Activated T-cell treated with anti-CD3 and anti-CD28 coated beads, Interleukin-2, amount 50 U/mL, for 1 hour (primary cell): ENCODE results near the gene GALNT17.

ENCODE experiments used
- DNase-seq: peaks from one replicate; pipeline ENCODE4 v3.0.0-alpha.2; 2020

GALNT17 gene

GRCh38 chr7:71345117-71345884 is 213.4 kb downstream of the GALNT17 start:
- no peak for DNase-seq

DNA sequence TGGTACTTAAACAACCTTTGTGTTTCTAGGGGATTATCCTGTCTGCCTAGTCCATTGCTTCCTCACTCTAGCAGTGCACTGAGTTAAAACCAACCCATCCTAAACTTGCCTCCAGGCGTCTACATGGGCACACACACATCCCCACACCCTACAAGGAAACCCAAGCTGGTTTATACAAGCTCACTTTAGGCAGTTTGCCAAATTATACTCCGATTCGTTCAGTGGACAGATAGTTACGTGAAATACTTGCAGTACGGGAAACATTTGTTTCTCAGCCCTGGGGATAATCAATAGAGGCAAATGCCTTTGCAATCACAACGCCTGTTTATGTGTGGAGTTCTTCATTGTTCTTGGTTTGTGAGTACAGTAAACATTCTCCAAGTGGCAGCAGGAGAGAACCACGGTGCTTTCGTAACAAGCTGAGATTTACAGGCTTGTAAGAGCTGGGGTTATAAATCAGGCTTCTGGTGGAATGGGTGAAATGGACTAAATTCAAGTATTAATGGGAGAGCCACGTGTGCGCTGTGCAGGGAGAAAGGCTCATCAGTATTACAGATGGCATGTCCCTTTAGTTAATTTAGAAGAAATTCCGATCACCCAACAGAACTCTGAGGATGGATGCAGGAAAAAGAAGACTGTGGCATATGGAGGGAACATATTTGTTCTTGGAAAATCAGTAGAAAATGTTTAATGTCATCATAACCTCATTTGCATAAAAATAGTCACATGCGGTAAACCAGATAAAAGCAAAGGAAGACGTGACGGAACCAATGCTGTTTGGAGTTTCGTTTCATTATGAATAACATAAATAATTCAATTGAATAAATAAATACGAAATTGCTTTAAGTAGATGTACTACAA is 217.1 kb downstream of the GALNT17 start:
- DNase-seq: no peak

DNA sequence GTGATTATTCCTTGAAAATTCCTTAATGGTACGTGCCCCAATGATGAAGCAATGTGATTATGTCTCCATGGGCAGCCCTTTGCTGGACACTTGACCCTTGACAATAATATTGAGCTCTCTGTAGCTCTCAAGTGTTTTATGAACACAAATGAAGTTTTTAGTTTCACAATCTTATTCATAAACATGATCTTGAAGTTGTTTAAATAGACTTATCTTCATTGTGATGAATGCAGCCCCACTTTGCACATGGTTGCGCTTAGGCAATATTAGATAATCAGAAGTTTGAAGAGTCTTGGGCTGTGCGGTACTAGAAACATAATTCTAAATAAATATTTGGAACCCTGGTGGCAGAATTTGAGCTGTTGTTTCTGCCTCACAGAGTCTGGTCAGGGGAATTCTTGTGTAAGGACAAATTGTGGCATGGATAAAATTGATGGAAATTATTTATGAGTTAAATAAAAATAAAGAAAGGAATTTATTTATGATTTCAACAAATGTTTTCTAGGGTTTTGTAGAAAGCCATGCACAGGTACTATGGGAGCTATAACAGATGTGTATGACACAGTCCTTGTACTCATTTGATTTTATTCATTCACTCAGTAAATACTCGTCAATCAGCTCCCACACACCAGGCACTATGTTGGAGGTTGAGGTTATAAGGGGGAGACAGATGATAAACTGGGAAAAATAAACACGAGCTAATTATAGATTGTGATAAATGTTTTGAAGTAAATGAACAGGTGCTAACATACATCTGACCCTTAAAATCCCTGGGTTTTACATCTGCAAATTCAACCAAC is 217.9 kb downstream of the GALNT17 start:
- no peak for DNase-seq

DNA sequence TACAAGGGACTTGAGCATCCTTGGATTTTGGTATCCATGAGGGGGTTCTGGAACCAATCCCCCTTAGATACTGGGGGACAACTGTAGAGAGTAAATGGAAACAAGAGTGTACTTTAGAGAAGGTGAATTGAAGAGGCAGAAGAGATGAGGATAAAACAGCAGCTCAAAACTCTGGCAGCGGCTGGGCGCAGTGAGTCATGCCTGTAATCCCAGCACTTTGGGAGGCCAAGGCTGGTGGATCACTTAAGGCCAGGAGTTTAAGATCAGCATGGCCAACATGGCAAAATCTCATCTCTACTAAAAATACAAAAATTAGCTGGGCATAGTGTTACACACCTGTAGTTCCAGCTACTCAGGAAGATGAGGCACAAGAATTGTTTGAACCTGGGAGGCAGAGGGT is 218.7 kb downstream of the GALNT17 start:
- no peak for DNase-seq

GRCh38 chr7:71354716-71355115 is 222.8 kb downstream of the GALNT17 start:
- no peak for DNase-seq

DNA sequence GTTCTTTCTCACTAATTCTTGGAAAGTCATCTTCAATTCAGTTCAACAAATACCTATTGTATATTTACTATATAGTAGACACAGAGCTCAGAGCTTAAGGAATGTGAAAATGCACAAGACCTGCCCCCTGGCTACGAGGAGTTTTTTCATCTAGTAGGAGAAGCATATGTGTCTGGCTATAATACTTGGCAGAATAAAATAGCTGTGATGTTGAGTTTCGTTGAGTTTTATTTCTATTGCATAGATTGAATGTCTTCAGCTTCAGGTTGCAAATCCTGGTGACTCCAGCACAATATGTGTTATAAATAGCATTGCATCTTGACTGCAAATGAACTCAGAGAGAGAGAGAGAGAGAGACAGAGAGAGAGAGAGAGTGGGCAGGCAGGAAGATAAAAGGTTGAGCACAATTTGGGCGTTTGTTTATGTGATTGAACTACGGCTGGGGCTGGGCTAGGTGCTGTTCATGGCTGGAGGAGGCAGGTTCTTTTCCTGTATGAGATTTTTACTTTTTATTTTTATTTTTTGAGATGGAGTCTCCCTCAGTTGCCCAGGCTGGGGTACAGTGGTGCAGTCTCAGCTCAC is 229.6 kb downstream of the GALNT17 start:
- DNase-seq: no peak

DNA sequence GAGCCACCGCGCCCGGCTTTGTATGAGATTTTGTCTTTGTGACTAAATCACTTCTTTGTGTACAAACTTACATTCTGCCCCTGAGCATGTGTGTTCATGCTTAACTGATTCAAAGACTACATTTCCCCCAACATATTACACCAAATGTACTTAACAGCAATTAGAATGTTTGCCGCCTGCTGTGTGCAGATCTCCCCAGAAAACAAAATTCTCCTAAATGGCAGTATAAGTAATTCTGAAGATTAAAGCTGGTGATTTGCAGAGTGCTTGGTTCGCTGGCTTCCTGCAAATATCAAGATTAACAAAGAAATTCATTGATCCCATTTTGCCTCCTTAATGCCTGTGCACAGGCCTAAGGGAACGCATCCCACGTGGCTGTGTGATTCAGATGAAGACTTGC is 230.3 kb downstream of the GALNT17 start:
- DNase-seq: no peak

DNA sequence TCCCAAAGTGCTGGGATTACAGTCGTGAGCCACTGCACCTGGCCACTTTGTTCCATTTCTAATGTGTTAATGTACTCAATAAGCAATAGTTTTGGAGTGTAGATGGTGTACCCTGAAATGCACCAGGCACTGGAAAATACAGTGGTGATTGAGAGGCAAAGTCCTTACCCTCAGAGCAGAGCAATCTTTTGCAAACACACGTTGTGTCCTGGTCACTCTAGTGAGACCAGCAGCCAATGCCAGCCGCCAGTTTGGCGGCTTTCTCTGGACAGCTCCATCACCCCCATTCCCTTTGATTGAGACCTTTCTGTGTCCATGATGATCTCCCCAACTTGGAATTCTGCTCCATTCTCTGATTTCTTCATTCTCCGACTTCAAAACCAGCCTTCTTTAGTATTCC is 231.3 kb downstream of the GALNT17 start:
- no peak for DNase-seq

DNA sequence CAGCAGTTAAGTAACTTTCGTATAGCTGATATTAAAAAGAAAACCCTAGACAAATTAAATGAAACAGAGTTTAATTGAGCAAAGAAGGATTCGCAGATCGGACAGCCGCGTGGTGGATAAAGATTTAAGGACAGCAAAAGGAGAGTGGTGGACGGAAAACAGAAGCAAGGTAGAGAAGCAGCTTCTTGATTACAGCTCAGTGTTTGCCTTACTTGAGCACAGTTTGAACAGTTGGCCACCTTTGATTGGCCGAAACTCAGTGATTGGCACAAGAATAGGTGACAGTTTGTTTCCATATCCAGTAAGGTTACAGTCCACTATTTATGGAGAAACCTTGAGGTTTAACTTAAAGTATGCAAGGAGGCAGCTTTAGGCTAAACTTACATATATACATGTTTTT is 231.7 kb downstream of the GALNT17 start:
- no peak for DNase-seq

- DNase-seq: no peak
Observed at GRCh38 chr7:71364551-71364950, 232.6 kb downstream of the GALNT17 start.

DNA sequence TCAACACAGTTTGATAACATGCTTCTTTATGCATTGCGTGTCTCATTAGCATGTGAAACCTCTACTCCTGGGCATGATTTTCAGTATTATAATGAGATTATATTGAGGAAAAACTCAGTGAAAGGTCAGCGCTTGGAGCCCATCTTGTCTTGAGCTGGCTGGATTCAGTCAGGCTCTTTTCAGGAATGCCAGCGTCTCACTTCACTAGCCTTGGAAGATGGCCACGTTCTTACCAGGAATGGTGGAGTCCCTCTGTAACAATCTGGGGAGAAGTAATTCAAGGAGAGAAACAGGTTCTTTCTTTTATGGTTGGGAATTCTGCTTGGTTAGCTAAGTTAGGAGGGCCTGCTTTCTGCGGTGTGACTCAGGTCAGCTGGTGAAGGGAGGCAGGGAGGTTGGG is 241.0 kb downstream of the GALNT17 start:
- DNase-seq: no peak

DNA sequence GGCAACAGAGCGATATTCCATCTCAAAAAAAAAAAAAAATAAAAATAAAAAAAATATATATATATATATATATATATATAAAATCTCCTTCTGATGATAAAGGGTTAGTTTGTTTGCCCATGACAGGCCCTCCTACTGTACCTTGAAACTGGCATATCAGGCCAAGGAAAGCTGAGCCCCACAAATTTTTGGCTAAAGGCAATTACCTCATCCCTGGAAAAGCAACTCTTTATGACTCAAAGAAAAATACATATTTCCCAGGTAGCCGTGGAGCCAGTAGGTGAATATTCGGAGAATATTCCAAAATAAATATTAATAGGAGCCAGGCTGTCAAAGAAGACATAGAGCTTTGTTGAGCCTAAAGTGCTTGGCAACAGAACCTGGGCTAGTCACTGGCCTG is 245.1 kb downstream of the GALNT17 start:
- DNase-seq: no peak

- no peak for DNase-seq
Observed at GRCh38 chr7:71377469-71377868, 245.5 kb downstream of the GALNT17 start.

DNA sequence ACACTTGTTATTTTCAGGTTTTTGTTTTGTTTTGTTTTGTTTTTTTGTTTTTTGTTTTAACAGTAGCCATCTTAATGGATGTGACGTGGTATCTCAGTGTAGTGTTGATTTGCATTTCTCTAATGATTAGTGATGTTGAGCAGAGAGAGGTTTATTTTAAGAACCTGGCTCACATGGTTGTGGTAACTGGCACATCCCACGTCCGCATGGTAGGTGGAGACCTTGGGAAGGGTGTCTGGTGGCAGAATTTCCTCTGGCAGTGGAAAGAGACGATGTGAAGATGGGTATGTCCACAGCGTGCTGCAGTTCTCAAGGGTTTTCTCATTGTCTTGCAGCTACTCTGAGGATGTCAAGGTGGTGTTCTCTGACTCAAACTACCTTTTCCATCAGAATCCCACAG is 252.2 kb downstream of the GALNT17 start:
- no peak for DNase-seq

GRCh38 chr7:71385330-71385729 is 253.4 kb downstream of the GALNT17 start:
- no peak for DNase-seq

DNA sequence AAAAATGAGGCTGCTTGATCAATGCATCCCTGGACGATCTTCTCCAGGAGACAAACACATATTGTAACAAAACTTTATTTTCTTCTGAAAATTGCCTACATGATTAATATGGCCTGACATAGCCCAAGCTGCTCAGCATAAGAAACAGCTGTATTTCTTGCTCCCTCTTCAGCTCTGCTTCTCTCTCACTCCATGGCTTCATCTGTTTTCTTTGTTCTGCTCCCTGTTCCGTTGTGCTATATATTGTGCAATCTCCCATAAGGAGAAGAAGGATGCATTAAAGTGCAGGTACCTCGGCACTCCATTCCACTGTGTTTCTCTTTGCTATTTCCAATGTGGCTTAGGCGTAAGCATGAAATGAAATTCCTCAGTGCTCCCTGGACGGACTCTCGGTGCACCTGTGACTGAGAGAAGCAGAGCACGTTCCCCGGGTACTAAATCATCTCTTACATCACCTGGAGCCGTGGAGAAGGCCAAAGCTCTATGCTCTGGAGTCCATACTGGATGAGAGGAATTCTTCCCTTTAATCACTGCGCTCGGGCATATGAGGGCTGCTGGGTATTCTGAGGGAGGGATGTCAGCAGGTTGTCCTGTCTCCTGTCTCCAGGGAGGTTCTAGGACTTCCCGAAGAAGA is 254.3 kb downstream of the GALNT17 start:
- no peak for DNase-seq

DNA sequence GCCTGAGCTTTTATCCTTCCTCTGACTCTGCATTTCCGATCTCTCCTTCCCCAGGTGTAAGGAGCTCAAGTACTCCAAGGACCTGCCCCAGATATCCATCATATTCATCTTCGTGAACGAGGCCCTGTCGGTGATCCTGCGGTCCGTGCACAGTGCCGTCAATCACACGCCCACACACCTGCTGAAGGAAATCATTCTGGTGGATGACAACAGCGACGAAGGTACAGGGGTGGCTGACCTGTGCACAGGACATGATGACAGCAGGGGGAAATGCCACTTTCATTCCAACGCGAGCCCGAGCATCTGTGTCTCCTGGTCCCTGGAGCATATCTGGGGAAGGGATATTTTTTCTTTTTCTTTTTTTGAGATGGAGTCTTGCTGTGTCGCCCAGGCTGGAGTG is 256.2 kb downstream of the GALNT17 start:
- no peak for DNase-seq

DNA sequence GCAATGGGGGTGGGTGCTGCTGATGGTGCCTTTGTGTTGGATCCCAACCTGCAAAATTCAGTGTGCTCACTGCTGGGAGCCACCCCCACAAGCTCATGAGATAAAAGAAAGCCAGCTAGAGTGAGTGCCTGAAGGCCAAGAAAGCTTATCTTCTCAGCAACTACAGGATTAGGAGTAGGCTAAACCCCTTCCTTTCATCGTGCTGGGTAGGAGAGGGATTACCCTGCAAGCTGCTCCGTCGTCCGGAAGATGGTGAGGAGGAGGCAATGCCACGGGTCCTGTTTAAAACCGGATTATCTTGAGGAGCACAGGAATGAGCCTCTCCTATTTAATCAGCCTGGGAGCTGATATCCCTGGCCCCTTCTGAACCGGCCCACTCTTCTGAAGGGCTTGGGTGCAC is 258.0 kb downstream of the GALNT17 start:
- no peak for DNase-seq

DNA sequence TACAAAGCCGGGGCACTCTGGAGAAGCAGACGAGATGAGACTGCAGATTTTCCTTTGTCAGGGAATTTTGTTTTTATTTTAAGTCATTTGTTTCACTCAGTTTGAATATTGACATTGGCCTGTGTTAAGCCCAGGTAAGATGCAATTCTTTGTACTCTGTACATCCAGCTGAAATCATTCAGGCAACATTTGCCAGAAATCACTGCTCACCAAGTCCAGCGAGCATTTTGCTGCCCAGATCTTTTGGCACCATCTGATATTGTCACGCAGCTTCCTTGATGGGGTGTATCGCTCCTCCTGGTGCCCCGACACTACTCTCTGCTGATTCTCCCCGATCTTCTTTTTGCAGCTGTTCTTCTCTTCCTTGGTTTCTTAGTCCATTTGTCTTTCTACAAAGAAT is 261.7 kb downstream of the GALNT17 start:
- no peak for DNase-seq

- no peak for DNase-seq
Observed at GRCh38 chr7:71402684-71403083, 270.7 kb downstream of the GALNT17 start.

DNA sequence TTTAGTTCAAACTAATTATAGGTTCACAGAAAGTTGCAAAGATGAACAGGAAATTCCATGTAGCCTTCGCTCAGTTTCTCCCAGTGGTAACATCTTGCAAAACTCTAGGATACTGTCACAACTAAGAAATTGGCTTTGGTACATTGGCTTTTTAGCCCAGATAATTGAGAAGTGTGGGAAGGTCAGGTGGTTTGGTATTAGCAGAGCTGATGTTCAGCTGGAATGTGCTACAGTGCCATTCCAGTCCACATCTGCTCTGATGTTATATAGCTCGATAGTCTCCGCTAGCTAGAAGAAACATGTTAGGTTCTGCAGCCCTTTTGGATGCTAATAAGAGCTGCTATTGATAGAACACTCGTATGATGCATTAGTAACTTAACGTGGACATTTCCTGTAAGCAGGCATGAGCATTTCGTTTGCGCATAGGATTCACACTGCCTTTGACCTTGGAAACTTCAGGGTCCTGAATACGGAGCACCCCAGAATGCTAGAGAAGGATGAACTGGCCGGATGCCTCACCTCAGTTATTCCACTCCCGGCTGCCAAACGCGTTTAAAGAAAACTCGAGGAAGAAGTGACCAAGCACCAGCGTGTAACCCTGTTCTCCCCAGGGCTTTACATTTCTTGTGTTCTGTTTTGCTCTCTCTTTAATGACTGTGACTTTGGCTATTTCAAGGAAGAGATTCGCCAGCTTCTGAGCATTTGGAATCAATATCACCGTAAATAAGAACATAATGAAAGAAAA is 271.4 kb downstream of the GALNT17 start:
- no peak for DNase-seq
